ENCODE results near the gene NUFIP2.

DNA sequence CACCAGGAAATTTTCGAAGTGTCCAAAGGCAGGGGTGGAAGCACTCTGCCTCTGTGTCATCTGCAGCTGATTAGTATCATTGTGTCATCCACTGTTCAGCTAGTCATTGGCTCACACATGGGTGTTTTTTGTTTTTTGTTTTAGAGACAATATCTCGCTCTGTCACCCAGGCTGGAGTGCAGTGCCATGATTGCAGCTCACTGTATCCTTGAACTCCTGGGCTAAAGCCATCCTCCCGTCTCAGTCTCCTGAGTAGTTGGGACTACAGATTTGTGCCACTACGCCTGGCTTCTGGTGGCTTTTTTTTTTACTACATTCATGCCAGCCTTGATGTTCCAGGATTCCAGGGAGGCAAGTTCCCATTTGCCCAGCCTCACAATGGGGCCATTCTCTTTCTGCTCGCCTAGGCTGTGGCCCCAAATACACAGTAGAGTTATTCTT, 81.2 kb downstream of the NUFIP2 start:
- TF ChIP-seq, protein P1, sequence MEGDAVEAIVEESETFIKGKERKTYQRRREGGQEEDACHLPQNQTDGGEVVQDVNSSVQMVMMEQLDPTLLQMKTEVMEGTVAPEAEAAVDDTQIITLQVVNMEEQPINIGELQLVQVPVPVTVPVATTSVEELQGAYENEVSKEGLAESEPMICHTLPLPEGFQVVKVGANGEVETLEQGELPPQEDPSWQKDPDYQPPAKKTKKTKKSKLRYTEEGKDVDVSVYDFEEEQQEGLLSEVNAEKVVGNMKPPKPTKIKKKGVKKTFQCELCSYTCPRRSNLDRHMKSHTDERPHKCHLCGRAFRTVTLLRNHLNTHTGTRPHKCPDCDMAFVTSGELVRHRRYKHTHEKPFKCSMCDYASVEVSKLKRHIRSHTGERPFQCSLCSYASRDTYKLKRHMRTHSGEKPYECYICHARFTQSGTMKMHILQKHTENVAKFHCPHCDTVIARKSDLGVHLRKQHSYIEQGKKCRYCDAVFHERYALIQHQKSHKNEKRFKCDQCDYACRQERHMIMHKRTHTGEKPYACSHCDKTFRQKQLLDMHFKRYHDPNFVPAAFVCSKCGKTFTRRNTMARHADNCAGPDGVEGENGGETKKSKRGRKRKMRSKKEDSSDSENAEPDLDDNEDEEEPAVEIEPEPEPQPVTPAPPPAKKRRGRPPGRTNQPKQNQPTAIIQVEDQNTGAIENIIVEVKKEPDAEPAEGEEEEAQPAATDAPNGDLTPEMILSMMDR (IDR thresholded peaks at IDR 0.05) = no peak
- TF ChIP-seq EP300 (IDR thresholded peaks at IDR 0.05; ENCODE audit: low read depth) (no peak), POLR2AphosphoS5 (IDR thresholded peaks at IDR 0.05) (no peak)

Data from transverse colon (tissue), 4 donors.